ENCODE measurements around the gene PSME3IP1.

- no peak for TF ChIP-seq CTCF (IDR thresholded peaks at IDR 0.05)
- no peak for TF ChIP-seq POLR2AphosphoS5 (IDR thresholded peaks at IDR 0.05)
- TF ChIP-seq POLR2A (IDR thresholded peaks at IDR 0.05) = no peak
Observed at GRCh38 chr16:57115168-57115513, 70.7 kb downstream of the PSME3IP1 start.

All from breast epithelium (tissue), 3 donors.